Keratinocyte (primary cell): ENCODE measurements around the gene MGME1. TPM values are rescaled to one million over a fixed set of nuclear protein-coding genes. Genes with fewer than 3 reads are reported as not detected.

Experiments
- DNase-seq: peaks from one replicate; pipeline ENCODE4 v3.0.0-alpha.2; 2011; ENCODE audit warnings: low read depth, missing footprints, low spot score
- FAIRE-seq: peaks from 2 replicates; lab custom pipeline; 2011; peaks lifted over from hg19 to GRCh38; lab: Jason Lieb, UNC
- H2AFZ ChIP-seq: 2 replicates; pipeline ENCODE4 v1.6.0; 2012; ENCODE audit warnings: low read length, control low read depth, inconsistent platforms; ENCODE audit not compliant: control insufficient read depth
- H3K27ac ChIP-seq: 2 replicates; pipeline ENCODE4 v1.5.1; 2011; ENCODE audit warnings: low read length; ENCODE audit not compliant: control insufficient read depth, insufficient read depth
- H3K27me3 ChIP-seq: 3 replicates; pipeline ENCODE4 v1.6.0; 2011; ENCODE audit warnings: low read length; ENCODE audit not compliant: control insufficient read depth, insufficient read depth; ENCODE audit errors: extremely low read depth
- H3K36me3 ChIP-seq, 2 experiments: 2 replicates in 1 of 2; 3 replicates in 1 of 2; pipeline ENCODE4 v1.5.1; 2011; ENCODE audit warnings: low read length in 2 of 2, mild to moderate bottlenecking in 1 of 2; ENCODE audit not compliant: control insufficient read depth in 2 of 2, insufficient read depth in 2 of 2; ENCODE audit errors: extremely low read depth in 1 of 2
- H3K4me1 ChIP-seq: 3 replicates; pipeline ENCODE4 v1.5.1; 2011; ENCODE audit warnings: low read length; ENCODE audit not compliant: control insufficient read depth, insufficient read depth; ENCODE audit errors: extremely low read depth
- H3K4me2 ChIP-seq: 3 replicates; pipeline ENCODE4 v1.6.0; 2011; ENCODE audit warnings: low read depth, low read length; ENCODE audit not compliant: control insufficient read depth, insufficient read depth; ENCODE audit errors: extremely low read depth
- H3K4me3 ChIP-seq, 3 experiments: fragments of 200-600 bp in 1 of 3; sonication (generic) in 1 of 3; 2 replicates in 2 of 3; 3 replicates in 1 of 3; pipeline ENCODE4 v1.5.1; 2011 to 2016; ENCODE audit warnings: low read length in 3 of 3, mild to moderate bottlenecking in 3 of 3, control low read depth in 2 of 3, inconsistent platforms in 1 of 3, low read depth in 1 of 3, mixed read lengths in 1 of 3, mixed run types in 1 of 3, moderate library complexity in 1 of 3; ENCODE audit not compliant: control insufficient read depth in 2 of 3, insufficient read depth in 2 of 3; ENCODE audit errors: extremely low read depth in 1 of 3
- H3K79me2 ChIP-seq: 2 replicates; pipeline ENCODE4 v1.6.0; 2012; ENCODE audit warnings: low read length; ENCODE audit not compliant: control insufficient read depth, insufficient read depth
- H3K9ac ChIP-seq: 3 replicates; pipeline ENCODE4 v1.6.0; 2011; ENCODE audit warnings: low read length; ENCODE audit not compliant: control insufficient read depth, insufficient read depth; ENCODE audit errors: extremely low read depth
- H3K9me1 ChIP-seq: 3 replicates; pipeline ENCODE4 v1.6.0; 2011; ENCODE audit warnings: low read length; ENCODE audit not compliant: control insufficient read depth, insufficient read depth; ENCODE audit errors: extremely low read depth
- H3K9me3 ChIP-seq: 2 replicates; pipeline ENCODE4 v1.5.1; 2012; ENCODE audit warnings: low read depth, low read length; ENCODE audit not compliant: control insufficient read depth
- H4K20me1 ChIP-seq: 3 replicates; pipeline ENCODE4 v1.6.0; 2011; ENCODE audit warnings: low read length; ENCODE audit not compliant: control insufficient read depth, insufficient read depth; ENCODE audit errors: extremely low read depth
- EZH2 ChIP-seq: IDR thresholded peaks from one replicate; pipeline ENCODE4 v1.6.1; 2012; ENCODE audit warnings: inconsistent platforms, mild to moderate bottlenecking, low read length, moderate library complexity
- dilution Hi-C: fragments of 300-500 bp; cut with MboI; formaldehyde crosslinking; loops from one replicate; pipeline ENCODE4 v1.7.0; 2020; ENCODE audit warnings: low sequenced_read_pairs; ENCODE audit not compliant: extremely low pct_ligation_motif_present
- polyA plus RNA-seq, 5 experiments: library from polyadenylated mRNA; depleted of rRNA in 3 of 5; stranded (reverse) in 3 of 5; stranded (forward) in 1 of 5; unstranded in 1 of 5; fragments of >200 nt; gene quantifications; 1 replicate in 1 of 5; 2 replicates in 3 of 5; 3 replicates in 1 of 5; pipeline versions ENCODE4 v1.2.1 to v1.2.3, GENCODE V29; 2011 to 2012; ENCODE audit warnings: missing spikeins in 2 of 5, low read depth in 1 of 5, low replicate concordance in 1 of 5
- TF ChIP-seq, protein P1 (sequence below), 3 experiments: IDR thresholded peaks in 1 of 3; conservative IDR thresholded peaks in 1 of 3; optimal IDR thresholded peaks in 1 of 3; 2 replicates in 2 of 3; 3 replicates in 1 of 3; pipeline versions ENCODE3 to v1.5.1; 2011; ENCODE audit warnings: low read length in 3 of 3, mild to moderate bottlenecking in 3 of 3, moderate library complexity in 2 of 3, control low read depth in 1 of 3, inconsistent platforms in 1 of 3; ENCODE audit not compliant: insufficient read depth in 2 of 3; ENCODE audit errors: extremely low read depth in 1 of 3

Gene MGME1
- polyA plus RNA-seq, 1 donor (not counting 4 experiments of a cell fraction or from before 2014, with no cell fraction given): 31.6 TPM

DNA sequence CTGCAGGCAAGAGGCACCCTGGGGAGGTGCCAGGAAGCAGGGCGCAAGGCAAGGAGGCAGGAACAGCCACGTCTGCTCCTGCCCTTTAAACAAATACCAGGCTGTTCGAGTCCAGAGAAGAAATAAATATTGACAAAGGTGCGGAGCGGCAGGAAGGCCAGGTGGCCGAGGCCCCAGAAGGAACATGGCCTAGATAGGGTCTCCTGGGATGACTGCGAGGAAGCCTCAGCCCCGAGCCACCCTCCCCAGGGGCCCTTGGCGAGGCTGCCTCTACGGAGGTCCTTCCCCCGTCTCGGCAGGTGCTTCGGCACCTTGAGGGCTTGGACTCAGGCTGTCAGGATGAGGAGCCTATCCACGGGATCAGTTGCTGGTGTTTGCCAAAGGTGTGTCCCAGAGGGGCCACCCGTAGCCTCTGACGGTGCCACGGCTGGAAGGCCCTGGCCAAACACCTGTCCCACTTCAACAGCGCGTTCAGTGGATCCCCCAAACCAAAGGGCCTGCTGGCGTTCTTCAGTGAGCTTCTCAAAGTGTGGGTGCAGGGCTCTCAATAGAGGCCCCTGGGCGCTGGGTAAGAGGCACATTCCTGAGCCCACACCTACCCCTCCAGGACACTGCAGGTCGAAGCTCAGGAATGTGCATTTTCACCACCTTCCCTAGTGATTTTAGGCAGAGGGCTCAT is 40.0 kb upstream of the MGME1 start:
- no peaks in the 10 kb centered on the region for H3K9me3 ChIP-seq

DNA sequence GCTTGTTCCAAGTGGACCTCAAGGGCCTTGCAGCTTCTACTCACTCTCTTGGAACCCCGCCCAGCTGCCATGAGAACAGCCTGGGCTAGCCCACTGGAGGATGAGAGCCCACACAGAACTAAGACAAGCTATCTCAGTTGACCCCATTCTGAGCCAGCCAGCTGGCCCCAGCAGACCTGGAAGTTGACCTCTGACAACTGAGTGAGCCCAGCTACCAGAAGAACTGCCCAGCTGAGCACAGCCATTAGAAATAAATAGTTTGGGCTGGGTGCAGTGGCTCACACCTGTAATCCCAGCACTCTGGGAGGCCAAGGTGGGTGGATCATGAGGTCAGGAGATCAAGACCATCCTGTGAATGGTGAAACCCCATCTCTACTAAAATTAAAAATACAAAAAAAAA is 37.3 kb upstream of the MGME1 start:
- Histone ChIP-seq H3K79me2 (no peaks in the 10 kb centered on the region), H3K9me1 (no peaks in the 10 kb centered on the region), H2AFZ (no peak overlapping the region), H3K27me3 (peaks cover 4% of the 10 kb centered on the region), H4K20me1 (no peaks in the 10 kb centered on the region), H3K27ac (no peak overlapping the region), H3K9me3 (no peaks in the 10 kb centered on the region), H3K4me2 (no peak overlapping the region), H3K4me1 (peaks cover 2% of the 10 kb centered on the region), H3K4me3 (no peak overlapping the region), H3K9ac (no peak overlapping the region), H3K36me3 (no peaks in the 10 kb centered on the region)
- FAIRE-seq: no peak
- DNase-seq: no peak
- dilution Hi-C loops: no loop called here
- TF ChIP-seq, protein P1, sequence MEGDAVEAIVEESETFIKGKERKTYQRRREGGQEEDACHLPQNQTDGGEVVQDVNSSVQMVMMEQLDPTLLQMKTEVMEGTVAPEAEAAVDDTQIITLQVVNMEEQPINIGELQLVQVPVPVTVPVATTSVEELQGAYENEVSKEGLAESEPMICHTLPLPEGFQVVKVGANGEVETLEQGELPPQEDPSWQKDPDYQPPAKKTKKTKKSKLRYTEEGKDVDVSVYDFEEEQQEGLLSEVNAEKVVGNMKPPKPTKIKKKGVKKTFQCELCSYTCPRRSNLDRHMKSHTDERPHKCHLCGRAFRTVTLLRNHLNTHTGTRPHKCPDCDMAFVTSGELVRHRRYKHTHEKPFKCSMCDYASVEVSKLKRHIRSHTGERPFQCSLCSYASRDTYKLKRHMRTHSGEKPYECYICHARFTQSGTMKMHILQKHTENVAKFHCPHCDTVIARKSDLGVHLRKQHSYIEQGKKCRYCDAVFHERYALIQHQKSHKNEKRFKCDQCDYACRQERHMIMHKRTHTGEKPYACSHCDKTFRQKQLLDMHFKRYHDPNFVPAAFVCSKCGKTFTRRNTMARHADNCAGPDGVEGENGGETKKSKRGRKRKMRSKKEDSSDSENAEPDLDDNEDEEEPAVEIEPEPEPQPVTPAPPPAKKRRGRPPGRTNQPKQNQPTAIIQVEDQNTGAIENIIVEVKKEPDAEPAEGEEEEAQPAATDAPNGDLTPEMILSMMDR (optimal IDR thresholded peaks at IDR 0.05 in 1 of 3, IDR thresholded peaks at IDR 0.05 in 1 of 3, conservative IDR thresholded peaks at IDR 0.05 in 1 of 3; ENCODE audit: extremely low read depth in 1 of 3, insufficient read depth in 2 of 3, low read length in 3 of 3): no peak
- TF ChIP-seq EZH2: no peak

More for the DNA sequence above, 40.0 kb upstream of the MGME1 start:
- Histone ChIP-seq H3K4me1 (peaks cover 2% of the 10 kb centered on the region), H3K27ac (no peak overlapping the region), H3K79me2 (no peaks in the 10 kb centered on the region), H3K9ac (no peak overlapping the region), H3K4me2 (no peak overlapping the region), H3K36me3 (no peaks in the 10 kb centered on the region), H3K4me3 (no peak overlapping the region), H3K9me1 (no peaks in the 10 kb centered on the region), H2AFZ (no peak overlapping the region), H3K27me3 (peaks cover 12% of the 10 kb centered on the region), H4K20me1 (no peaks in the 10 kb centered on the region)
- FAIRE-seq (no peak), DNase-seq (no peak)
- TF ChIP-seq, protein P1 (optimal IDR thresholded peaks at IDR 0.05 in 1 of 3, IDR thresholded peaks at IDR 0.05 in 1 of 3, conservative IDR thresholded peaks at IDR 0.05 in 1 of 3; ENCODE audit: extremely low read depth in 1 of 3, insufficient read depth in 2 of 3, low read length in 3 of 3): no peak
- no peak for TF ChIP-seq EZH2
- dilution Hi-C loops: no loop called here
